GM20431 (cell line): ENCODE data around the gene MAPRE3.

Experiments used
- in situ Hi-C: fragments of 300-500 bp; cut with MseI, MboI; formaldehyde crosslinking; loops from one replicate; pipeline ENCODE4 v1.15.0; 2020; ENCODE audit warnings: low sequenced_read_pairs; ENCODE audit not compliant: unreplicated experiment

Gene MAPRE3

DNA sequence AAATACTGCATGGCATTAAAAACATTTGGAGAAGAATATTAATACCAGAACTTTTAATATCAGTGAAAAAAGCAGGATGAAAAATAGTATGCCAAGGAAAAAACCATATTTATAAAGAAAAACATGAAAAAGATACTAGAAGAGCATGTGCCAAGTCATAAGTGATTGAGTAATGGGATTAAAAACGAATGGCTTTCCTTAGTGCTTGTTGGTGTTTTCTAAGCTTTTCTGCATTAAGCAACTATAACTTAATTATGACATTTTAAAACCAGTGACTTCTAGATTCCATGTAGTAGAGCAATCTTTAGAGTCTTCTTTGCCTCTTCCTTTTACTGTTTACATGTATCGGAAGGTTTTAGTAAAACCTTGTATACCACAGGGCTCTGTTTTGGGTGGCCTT is 6.6 kb downstream of the MAPRE3 start:
- in situ Hi-C loops, result no loop called here

DNA sequence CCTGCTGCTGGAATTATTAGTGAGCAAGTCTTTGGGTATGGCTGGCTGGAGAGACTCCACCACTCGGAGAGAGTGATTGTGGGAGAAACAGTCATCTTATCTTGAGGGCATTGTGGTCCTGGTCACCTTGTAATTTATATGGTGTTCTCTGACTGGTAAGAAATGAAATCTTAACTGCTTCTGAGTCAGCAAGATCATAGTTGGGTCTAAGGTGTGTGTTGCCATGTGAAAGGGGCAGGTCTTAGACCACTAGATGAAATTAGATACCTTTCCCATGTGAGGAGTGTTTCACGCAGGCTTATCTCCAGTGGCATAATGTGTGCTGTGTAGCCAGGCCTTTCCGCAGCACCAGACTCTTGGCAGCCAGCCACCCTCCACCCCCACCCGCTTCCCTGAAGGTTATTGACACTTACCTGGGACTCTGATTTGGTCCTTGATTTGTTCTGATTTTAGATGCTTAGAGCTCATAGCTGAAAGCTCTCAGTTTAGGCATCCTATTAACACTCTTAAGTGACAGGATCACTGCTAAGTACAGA is 7.7 kb downstream of the MAPRE3 start:
- in situ Hi-C loops, result no loop called here

DNA sequence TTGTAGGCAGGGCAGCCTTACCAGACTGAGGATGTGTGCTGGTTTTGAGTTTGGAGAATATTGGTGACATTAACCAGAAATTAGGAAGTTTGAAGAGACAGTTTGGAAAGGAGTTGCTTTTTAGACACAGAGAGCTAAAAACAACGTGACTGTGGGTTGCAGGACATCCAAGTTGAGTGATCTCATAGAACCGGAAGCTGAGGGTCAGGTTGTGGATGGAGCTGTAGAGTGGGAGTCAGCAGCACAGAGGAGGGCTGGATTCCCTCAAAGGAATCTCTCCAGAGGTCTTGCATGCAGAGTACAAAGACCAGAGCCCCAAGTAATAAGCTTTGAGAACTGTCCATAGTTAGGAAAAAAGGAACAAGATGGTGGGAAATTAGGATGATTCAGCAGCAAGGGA is 9.3 kb downstream of the MAPRE3 start:
- in situ Hi-C loops, result no loop called here

DNA sequence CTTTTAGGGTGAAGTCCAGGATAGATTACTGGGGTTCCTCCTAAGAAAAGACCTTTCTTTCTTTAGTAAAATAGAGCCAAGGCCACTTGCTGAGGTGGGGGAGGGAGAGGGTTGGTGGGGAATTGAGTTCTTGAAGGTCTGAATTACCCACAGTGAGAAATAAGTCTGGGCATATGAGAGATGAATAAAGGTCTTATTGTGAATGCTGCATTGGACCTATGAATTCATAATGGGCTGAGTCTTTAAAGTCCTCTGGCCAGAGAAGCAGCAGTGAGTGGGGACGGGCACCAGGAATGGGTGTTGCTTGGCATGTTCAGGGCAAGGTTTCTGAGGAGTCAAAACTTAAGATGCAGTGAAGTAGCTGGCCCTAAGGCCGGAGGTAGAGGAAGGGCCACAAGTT is 10.5 kb downstream of the MAPRE3 start:
- in situ Hi-C loops, result no loop called here

DNA sequence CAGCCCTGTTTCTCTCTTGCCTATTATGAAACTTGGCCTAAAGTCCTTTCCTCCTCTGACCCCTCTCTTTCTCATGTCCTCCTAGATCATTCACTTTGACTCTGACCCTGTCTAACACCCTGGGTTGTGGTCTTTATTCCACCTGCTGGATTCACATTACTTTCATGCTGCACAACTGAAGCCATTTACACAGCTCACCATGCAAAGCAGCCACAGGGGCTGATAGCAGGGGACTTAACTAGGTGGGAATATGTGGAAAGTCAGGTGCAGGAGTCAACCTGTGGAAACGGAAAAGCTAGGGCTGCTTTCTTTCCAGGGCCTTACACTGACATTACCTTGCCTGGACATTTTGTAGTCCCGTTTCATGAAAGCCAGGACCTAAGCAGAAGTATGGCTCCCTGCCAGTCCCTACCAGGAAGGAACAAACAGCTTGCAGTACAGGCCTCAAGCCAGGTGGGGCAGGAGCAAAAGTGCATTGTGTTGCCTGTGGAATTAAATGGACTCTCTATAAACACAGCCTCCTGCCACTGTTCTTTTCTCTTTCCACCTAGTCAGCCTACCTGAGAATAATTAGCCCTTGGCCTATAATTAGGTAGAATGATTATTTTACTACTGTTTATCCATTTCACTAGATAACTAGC is 11.8 kb downstream of the MAPRE3 start:
- in situ Hi-C loops, result no loop called here

DNA sequence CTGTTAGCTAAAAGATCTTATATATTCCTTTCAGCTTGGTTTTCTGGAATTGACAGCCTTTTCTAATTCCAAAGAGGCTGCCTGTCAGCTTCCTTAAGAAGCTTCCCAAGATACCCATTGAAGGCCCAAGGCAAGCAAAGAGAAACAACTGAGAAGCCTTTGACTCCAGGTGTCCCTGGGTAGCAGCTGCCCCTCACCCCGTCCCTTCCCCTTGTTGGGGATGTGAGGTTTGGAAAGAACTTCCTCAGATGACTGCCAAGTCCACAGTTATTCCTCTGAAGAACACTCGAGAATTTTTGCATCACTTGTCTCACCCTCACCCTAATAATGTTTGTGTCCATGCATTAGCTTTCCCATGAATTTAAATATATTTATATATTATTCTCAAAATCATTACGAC is 13.3 kb downstream of the MAPRE3 start:
- in situ Hi-C loops, result no loop called here

DNA sequence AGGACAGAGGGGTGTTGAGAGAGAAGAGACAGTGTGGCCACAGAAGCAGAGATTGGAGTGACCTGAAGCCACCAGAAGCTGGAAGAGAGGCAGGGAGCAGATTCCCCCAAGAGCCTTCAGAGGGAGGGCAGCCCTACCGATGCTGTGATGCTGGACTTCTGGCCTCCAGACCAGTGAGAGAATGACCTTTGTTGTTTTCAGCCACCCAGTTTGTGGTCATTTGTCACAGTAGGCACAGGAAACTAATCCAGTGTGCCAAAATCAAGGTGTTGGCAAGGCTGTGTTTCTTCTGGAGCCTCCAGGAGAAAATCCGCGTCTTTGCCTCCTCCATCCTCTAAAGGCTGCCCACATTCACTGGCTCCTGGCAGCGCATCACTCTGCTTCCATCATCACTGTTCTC is 15.4 kb downstream of the MAPRE3 start:
- in situ Hi-C loops, result no loop called here

DNA sequence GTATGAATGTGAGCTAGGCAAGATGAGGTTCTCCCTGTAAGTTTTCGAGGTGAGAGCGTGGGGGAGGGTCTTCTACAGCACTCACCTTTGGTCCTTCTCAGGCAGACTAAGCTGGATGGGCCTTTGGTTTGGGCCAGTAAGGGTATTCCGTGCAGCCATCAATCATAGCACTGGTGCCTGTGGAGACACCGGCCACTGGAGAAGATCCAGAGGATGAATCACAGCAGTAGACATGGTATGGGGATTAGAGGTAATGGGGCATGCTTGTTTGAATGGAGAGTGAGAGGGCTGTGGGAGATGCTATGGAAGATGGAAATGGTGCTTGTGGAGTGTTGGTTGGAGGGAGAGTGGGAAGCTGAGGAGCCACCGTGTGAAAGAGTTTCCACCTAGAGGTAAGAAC is 16.1 kb downstream of the MAPRE3 start:
- in situ Hi-C loops, result no loop called here

DNA sequence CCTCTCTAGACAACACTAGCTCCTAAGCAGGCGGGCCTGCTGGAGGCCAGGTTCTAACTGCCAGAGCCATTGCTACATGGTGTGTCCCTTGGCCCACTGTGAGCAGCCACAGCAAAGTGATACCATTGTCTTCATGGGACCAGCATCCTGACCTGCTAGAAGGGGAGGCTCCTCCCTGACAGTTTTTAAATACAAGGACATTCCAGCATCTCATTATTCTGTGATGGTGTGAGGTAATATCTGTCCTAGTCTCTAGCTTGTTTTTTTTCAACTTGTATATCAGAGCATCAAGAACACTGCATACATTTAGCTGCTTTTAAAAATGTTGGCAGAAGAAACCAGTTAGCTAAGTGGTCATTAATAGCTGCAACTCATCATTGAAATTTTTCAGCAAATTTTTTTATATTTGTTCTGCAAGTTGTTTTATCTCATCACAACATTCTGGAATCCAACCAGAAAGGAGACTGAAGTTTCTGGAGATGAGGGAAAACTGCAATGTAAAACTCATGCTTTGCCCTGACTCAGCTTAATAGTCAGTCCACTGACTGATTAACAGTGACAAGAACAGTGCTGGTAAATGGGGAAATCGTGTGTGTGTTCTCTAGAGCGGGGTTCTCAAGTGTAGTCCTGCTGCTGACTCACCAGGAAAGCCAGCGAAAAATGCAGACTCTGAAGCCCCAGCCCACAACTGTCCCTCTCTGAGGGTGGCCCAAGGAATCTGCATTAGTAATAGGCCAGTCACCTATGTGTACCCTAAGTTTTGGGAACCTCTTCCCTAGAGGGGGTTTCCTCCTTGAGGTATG is 17.8 kb downstream of the MAPRE3 start:
- in situ Hi-C loops, result no loop called here

DNA sequence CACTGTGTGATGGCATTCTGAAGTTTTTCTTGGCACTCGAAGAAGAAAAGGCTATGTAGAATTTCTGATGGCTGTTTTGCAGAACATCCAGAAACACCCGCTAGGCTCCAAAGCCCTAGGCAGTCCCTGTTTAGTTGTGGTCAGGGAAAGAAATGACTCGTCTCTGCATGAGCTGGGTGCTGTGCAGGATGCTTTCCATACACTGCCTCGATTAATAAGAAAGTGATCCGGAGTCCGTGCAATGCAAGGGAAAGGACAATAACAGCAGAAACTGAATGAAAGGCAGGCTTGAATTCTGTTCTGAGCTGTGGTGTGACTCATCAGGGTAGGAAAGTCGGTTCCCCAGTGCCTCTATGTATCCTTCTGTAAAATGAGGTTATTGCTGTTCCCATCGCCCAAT is 18.7 kb downstream of the MAPRE3 start:
- in situ Hi-C loops, result no loop called here

DNA sequence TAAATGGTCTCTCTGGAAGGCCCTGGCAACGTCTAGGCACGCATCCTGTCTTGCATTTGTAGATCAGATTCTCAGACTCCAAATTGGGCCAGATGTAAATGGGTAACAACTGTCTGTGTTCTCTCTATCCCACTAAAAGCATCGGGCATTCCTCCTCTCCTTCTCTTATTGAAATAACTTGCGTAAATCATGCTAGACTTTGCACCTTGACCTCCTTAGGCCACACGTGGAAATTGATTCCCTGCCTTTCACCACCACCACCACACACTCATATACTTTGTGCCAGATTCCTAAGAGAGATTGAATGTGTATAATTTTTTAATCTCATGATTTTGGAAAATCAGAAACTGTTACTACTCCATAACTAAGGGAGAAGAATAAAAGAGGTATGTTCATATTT is 21.3 kb downstream of the MAPRE3 start:
- in situ Hi-C loops, result no loop called here

DNA sequence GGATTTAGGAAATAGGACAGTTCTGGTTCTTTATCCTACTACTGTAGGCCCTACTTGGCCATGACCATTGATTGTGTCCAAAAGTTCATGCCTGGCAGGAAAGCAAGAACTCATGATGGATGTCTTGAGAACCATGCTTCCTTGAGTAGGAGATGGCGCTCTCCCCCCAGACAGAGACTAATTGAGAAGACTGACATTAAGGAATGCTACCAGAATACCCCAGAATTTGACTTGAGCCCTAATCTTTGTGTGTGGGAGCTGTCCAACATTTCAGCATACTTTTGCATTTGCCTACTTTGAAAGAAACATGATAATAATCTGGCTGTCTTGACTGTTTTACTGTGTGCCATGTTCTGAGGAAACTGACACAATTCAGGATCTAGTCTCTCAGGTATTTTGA is 23.3 kb downstream of the MAPRE3 start:
- in situ Hi-C loops, result no loop called here

DNA sequence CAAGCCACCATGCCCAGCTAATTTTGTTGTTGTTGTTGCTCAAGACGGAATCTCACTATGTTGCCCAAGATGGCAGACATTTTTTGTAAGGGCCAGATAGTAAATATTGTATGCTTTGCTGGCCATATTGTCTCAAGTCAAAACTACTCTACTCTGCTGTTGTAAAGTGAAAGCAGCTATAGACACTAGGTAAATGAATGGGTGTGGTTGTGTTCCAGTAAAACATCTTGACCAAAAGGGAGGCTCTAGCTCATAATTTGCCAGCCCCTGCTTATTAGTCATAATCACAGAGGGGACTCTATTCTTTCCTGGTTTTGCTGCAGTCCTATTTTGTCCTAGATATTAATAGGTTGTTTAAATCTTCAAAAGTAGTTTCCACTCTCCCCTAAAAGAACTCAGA is 24.5 kb downstream of the MAPRE3 start:
- in situ Hi-C loops, result no loop called here

DNA sequence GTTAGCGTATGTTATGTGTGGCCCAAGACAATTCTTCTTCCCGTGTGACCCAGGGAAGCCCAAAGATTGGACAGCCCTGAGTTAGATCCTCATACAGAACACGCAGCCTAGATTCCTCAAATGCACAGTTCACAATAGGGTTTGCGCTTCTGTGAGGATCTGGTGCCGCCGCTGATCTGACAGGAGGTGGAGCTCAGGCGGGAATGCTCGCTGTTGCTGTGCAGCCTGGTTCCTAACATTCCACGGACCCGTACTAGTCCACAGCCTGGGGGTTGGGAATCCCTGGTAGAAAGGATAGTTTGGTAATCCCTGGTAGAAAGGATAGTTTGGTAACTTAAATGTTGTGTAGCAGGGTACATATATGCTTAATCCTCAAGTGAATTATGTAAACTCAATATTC is 27.0 kb downstream of the MAPRE3 start:
- in situ Hi-C loops, result no loop called here

DNA sequence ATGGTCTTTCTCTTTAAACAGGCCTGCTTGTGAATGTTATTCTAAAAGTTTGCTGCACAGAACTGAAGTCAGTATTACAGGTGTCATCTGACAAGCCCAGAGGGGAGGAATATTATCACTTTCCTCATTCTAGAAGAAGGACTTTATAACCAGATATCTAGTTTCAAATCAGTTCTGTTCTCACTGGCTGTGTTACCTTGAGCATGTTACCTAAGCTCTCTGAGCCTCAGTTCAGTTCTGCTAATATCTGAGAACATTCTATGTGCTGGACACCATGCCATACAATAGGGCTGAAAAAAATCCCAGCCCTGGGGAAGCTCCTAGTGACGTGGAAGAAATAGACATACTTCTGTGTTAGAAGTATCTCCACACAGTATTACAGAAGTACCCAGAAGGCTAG is 27.9 kb downstream of the MAPRE3 start:
- in situ Hi-C loops, result no loop called here

DNA sequence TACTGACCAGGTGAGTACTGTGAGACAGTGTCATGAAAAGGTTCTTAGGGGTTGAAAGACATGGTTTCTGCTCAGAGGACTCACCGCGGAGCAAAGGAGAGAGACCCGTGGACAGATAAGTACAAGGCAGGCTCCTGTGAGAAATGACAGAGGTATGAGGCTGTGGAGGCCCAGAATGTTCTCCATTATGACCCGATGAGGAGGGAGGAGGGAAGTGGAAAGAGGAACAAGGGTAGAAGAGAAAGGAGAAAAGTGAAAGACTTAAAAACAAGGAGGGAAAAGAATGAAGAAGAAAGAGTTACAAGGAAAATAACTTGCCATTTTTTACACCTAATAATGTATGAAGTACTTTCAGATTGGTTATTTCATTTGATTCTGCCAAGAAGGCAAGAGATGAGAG is 29.8 kb downstream of the MAPRE3 start:
- in situ Hi-C loops, result no loop called here

DNA sequence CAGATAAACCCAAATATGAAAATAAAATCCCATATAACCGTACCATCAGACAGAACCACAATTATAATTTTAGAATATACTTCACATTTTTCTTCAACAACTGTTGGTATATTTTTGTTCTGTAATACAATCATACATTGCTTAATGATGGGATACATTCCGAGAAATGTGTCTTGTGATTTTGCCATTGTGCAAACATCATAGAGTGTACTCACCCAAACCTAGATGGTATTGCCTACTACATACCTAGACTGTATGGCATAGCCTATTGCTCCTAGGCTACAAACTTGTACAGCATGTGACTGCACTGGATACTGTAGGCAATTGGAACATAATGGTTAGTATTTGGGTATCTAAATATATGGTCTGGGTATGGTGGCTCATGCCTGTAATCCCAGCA is 30.6 kb downstream of the MAPRE3 start:
- in situ Hi-C loops, result no loop called here

DNA sequence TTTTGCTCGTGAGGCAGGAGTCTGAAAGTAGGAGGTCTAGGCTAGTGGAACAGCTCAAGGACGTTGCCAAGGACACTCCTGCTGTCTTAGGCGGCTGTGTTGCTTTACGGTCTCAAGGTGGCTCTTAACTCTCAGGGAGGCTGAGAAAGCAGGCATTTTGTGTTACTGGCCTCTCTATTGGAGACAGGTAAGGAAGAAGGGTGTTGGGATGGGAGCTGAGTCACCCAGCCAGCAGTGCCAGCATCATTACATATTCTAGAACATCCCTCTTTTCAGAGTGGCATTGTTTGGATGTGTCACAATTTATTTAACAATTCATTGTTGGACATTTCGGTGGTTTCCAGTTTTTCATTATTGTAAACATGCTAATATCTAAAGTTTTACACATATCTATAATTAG is 31.5 kb downstream of the MAPRE3 start:
- in situ Hi-C loops, result no loop called here

DNA sequence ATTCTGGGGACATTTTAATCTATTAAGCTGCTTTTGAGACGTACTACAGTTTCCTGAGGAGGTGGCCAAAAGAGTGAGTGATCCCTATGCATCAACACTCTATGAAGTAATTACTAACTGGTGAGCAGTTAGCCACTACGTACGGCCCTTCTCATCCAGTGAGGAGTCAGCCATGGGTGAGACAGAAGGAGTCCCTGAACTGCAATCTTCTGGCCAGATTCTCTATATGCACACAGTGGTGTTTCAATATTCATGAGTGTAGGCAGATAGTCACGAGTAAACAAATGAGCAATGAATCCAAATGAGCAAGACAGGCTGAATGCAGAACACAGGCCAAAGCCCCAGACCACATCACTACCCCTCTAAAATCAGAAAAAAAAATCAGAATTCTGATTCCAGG is 32.6 kb downstream of the MAPRE3 start:
- in situ Hi-C loops, result no loop called here

DNA sequence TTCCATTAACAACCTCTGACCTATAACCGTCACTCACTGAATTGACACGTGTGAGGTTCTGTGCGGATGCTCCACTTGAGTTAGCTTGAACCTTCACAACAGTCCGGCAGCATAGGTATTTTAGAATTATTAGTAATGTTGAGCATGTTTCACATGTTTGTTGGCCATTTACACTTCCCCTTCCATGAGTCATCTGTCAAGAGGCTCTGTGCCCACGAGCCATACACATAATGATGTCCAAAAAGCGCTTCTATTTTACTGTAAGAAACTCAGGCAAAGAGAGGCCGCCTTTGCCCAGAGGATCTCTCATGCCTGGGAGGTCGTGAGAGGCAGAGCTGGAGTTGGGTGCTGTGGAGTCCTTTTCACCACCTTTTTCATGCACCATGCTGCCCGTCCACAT is 33.4 kb downstream of the MAPRE3 start:
- in situ Hi-C loops, result no loop called here

DNA sequence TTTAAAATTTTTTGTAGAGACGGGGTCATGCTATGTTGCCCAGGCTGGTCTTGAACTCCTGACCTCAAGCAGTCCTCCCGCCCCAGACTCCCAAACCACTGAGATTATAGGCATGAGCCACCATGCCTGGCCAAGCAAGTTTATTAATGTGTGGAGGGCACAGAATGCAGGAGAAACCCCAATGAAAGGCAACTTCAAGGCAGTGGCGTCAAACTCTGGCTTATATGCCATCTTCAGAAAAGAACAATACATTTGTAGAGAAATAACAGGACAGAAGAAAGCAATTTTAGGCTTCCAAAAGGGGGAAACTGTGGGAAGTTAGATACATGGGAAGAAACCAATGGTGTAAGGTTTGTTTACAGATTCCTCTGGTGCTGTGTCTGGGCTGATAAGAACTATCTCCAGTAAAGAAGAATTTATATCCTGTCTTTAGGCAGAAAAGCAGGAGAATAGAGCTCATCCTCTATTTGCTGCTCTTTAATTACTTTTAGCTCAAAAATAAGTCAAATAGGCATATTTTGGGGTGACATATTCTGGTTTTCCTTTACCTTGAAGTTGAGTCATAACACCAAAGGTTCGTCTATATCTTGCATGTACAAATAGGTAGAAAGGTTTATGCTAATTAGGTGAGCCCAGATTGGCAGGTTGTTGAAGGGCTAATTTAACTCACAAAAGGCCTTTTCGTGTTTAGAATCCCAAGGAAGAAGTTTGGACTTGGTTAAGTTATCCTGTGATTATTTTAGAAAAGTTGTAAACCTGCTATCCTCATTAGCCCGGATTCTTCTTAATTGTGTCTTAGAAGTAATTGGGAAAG is 36.4 kb downstream of the MAPRE3 start:
- in situ Hi-C loops, result no loop called here
